A673 (cell line): Measurements from ENCODE around the gene CEP85L.

ENCODE experiments used
- CTCF ChIP-seq: fragments of 300-800, 200-600 bp; sonication (generic); conservative IDR thresholded peaks from 2 replicates; pipeline ENCODE4 v1.5.1; 2017; ENCODE audit warnings: low read depth, mild to moderate bottlenecking, antibody characterized with exemption, low read length, moderate library complexity, mixed read lengths
- EZH2 ChIP-seq: fragments of 200-600 bp; sonication (generic); IDR thresholded peaks from 2 replicates; pipeline ENCODE4 v1.6.1; 2017; ENCODE audit warnings: borderline replicate concordance, low read depth, mild to moderate bottlenecking, mixed read lengths, antibody characterized with exemption, low read length; ENCODE audit not compliant: poor library complexity, severe bottlenecking

GRCh38 chr6:118578617-118579016, 72.8 kb downstream of the CEP85L start:
- TF ChIP-seq CTCF (no peak), EZH2 (no peak)
